CD4-positive, alpha-beta T cell treated with Interleukin-6 for 4 hours (primary cell): ENCODE measurements around the gene TMEM9.

ENCODE experiments used
- DNase-seq: peaks from one replicate; pipeline ENCODE4 v3.0.0-alpha.2; 2020; ENCODE audit warnings: mixed read lengths

TMEM9 gene

GRCh38 chr1:201126463-201126831, 27.8 kb downstream of the TMEM9 start:
- DNase-seq = no peak

GRCh38 chr1:201125800-201126199, 28.5 kb downstream of the TMEM9 start:
- DNase-seq = no peak

DNA sequence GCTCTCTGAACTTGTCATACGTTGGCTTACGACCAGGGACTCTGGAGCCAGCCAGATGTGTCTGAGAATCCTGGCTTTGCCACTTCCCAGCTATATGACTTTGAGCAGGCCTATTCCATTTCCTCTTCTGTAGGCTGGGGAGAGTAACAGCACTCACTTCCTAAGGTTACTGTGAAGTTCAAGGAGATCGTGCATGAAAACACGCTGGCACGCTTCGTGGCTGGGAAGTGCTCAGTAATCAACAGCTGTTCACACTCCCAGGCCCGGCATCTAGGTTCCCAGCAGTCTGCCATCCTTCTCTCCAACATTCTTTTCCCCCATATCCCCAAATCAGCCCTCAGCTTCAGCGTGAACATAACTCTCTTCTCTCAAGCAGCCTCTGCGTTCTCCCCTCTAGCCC, 29.3 kb downstream of the TMEM9 start:
- no peak for DNase-seq

DNA sequence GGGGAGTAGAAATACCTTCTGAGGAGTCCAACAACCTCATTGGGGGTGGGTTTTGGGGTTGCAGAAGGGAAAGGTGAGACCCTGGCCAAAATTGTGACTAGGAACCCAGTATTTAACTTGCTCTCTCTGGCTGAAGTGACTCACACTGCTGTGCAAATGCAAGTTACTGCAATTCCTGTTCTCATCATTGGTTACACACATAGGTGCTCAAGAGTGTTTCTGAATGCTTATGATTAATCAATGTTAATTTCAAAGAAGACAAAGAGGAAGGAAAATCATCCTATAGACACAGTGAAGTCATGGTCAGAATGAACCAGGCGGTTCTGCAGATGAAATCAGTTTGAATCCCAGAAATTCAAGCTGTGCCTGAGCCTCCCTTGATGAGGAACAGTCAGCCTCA, 30.4 kb downstream of the TMEM9 start:
- no peak for DNase-seq

- DNase-seq = no peak
Observed at GRCh38 chr1:201122321-201122957, 31.8 kb downstream of the TMEM9 start.

- peak; percentile 64 for DNase-seq
Observed at GRCh38 chr1:201119206-201120197, 34.8 kb downstream of the TMEM9 start.

DNA sequence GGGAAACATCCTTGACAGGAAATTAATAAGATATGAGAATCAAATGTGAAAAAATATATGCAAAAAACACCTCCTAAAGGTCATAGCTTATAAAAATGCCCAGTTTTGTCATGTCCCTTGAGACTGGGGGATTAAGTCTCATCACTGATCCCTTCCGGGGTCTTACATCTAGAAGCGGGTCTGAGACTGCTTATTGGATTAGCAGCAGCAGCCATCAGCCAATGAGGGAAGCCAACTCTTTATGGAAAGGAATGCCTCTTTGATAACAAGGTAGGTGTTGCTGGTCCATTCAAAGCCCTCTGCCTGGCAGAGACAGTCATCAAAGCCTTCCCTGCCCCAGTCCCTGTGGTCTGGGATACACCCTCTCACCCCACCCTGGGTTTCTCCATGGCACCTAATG, 38.2 kb downstream of the TMEM9 start:
- DNase-seq = no peak

- no peak for DNase-seq
Observed at GRCh38 chr1:201115390-201115937, 38.8 kb downstream of the TMEM9 start.

DNA sequence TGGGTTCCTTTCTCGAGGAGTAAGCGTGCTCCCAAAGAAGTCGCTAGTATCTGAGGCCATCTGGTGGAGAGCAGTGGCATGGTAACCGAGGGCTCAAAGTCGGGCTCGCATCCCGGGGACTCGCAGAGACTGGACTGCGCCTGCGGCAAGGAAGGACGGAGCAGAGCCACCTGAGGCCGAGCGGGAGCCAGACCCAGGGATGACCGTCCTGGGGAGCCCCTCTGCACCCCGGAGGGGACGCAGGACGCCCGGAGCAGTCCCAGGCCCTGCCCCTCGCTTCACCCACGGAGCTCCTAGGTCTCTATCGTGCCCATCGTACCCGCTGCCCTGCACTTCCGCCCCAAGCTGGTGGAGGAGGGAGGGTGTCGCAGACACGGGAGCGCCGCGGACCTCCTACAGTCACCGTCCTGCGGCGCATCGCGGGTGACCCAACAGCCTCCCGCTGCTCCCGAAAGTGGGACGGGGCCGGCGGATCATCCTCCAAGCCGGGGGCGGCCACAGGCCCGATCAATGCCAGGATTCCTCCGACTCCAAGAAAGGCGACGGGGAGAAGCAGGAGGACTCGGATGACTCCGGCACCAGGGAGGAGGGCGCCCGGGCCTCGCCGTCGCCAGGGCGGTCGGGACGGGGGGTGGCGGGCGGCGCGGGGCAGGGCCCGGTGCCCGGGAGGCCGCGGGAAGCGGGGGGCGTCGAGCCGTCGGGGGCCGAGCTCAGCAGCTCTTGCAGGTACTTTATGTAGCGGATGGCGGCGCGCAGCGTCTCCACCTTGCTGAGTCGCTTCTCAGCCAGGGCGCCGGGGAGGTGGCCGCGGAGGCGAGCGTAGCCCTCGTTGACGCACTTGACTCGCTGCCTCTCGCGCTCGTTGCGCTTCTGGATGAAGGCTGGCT, 39.8 kb downstream of the TMEM9 start:
- DNase-seq = peak; percentile 77

- DNase-seq = no peak
Observed at GRCh38 chr1:201113451-201114244, 40.6 kb downstream of the TMEM9 start.

GRCh38 chr1:201112926-201113325, 41.3 kb downstream of the TMEM9 start:
- no peak for DNase-seq

DNA sequence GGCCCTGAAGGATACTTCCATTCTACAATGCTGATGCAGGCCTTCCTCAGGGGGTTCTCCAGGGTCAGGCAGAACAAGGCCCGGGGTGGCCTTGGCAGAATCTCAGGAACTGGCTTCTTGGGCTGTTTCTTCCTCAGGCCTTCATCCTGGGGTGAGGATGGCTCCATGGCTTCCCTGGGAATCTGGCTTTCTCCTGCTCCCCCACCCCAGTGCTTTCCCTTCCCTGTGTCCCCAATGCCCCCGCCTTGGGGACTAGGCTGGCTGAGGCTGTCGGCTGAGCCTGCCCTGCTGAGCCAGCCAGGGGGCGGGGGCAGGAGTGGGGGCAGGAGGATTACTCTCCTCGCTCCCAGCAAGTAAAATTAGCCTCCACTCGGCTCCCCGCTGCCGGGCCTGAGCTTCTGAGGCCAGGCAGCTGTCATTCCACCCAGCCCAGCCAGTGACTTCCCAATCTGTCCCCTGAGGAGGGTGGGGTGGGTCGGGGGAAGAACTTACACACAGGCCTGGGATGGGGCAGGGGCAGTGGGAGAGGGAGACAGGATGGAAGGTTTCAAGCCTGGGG, 42.0 kb downstream of the TMEM9 start, which contains the start of gene CACNA1S:
TSS of gene CACNA1S (minus strand) at position 254 of the 559 bp plus-strand sequence. CDS start at position 167, 87 bp downstream.
- DNase-seq = no peak

DNA sequence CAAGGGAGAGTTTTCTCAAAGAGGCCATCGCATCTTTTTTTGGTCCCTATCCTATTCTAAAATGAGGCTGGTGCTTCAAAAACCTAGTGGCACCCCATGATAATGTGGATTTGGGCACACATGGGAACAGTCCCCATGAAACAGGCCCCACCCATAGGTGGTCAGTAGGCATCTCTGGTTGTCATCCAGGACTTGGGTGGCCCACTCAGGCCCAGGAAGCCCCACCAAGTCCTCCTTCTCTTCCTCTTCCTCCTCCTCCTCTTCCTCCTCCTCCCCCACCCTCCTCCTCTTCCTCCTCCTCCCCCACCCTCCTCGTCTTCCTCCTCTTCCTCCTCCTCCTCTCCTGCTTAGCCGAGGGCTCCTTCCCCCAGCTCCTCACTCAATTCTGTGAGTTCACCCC, 42.6 kb downstream of the TMEM9 start:
- DNase-seq = no peak

GRCh38 chr1:201111156-201111555, 43.1 kb downstream of the TMEM9 start:
- no peak for DNase-seq

- no peak for DNase-seq
Observed at GRCh38 chr1:201110616-201111015, 43.7 kb downstream of the TMEM9 start.

DNA sequence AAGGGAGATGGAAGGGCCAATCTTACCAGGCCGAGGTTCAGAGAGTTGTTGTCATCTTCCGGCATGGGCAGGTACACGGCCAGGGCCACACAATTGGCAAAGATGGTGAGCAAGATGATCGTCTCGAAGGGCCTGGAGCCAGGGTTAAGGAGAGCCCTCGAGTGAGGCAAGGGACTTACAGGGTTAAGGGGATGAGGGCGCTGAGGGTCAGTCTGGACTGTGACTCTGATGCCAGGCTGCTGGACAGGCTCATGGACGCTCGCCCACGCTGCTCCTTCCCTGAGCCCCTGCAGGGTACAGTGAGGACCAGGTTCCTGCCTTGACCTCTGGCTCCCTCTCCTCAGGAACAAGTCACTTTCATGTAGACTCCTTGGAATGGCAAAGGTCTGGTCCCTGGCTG, 44.1 kb downstream of the TMEM9 start:
- DNase-seq = no peak

DNA sequence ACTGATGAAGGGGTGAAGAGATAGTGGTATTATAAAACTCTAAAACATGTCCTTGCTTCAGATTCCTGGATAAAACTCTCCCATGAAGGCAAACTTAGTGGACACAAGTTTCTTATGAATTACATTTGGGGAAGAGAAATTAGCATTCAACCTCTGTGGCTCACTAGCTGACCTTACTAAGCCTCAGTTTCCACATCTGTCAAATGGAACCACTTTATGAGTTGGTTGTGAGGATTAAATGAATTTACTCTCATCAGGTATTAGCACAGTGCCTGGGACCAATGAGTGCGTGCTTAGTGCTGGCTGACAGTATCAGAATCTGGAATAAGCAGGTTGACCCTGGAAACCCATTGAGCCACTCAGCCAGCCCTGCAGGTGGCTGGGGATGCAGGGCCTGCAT, 44.6 kb downstream of the TMEM9 start:
- no peak for DNase-seq

DNA sequence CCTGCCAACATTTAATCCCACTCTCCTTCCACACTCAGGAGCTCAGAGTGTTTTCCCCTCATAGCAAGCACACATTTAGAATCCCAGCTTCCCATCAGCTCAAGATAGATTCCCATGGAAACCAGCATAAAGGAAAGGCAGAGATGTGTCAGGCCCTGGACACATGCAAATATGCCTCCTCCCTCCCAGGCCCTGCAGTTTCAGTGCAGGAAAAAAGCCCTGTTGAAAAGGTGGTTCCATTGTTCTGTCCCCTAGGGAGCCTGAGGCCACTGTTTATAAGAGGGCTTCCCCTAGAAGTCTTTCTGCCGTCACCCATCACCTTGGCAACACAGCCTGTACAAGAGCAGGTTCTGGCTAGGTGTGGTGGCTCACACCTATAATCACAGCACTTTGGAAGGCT, 45.7 kb downstream of the TMEM9 start:
- DNase-seq = no peak

GRCh38 chr1:201105688-201106087, 48.6 kb downstream of the TMEM9 start:
- no peak for DNase-seq

GRCh38 chr1:201104141-201104540, 50.1 kb downstream of the TMEM9 start:
- no peak for DNase-seq

DNA sequence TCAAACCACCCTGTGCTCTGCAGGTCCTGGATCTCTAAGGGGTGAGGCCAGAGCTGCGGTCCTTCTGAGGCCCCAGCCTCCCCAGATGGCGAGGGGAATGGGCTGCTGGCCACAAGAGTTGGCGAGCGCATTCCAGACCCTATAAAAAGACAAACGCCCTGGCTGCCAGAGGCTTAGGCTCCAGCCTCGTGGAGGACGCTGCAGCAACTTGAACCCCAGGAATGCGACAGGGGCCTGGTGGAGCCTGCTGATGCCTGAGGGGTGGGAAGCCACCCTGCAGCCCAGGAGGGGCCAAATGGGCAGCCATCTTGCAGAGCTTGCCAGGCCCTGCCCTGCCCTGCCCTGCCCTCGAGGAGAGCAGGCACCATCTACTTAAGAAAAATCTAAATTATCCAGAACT, 50.6 kb downstream of the TMEM9 start:
- no peak for DNase-seq
